Measurements from ENCODE around the gene KSR2. TPM values are rescaled to one million over a fixed set of nuclear protein-coding genes. Genes with fewer than 3 reads are reported as not detected.

Gene KSR2
- total RNA-seq, 1 donor from 2014 or later: under 0.01 TPM

DNA sequence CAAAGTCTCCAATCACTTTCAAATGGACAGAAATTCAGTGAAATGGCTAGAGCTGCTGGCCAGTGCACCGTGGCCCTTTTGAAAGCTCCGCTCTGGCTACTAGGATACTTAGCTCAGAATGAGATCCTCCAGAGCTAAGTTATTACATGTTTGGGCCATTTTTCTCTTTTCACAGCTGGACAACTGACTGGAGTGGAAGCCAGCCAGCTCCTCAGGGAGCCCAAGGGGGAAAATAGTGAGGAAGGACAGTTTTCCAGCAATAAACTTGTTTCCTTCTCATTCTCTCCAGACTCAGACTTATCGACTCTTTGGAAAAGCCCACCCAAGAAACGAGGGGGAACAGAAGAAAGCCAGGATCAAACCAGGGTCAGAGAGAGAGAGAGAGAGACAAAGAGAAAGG lies 266.0 kb downstream of the KSR2 start:
- Histone ChIP-seq H3K9ac (ENCODE audit: low read depth in 1 of 3, low read length in 3 of 3) (no peak overlapping the region), H3K4me1 (ENCODE audit: control insufficient read depth in 3 of 3, insufficient read depth in 3 of 3, low read length in 3 of 3) (no peaks in the 10 kb centered on the region), H3K9me3 (ENCODE audit: control insufficient read depth in 3 of 3, low read length in 3 of 3) (peaks cover 0 to 2% (median 0%) of the 10 kb centered on the region in 3 donors), H3K36me3 (ENCODE audit: control insufficient read depth in 3 of 3, insufficient read depth in 3 of 3, low read length in 3 of 3) (no peaks in the 10 kb centered on the region), H3K4me3 (ENCODE audit: low read length in 3 of 3) (no peak overlapping the region), H3K27ac (ENCODE audit: low read depth, low read length) (no peak overlapping the region), H3K27me3 (ENCODE audit: control insufficient read depth in 3 of 3, insufficient read depth in 3 of 3, low read length in 3 of 3) (no peaks in the 10 kb centered on the region)

DNA sequence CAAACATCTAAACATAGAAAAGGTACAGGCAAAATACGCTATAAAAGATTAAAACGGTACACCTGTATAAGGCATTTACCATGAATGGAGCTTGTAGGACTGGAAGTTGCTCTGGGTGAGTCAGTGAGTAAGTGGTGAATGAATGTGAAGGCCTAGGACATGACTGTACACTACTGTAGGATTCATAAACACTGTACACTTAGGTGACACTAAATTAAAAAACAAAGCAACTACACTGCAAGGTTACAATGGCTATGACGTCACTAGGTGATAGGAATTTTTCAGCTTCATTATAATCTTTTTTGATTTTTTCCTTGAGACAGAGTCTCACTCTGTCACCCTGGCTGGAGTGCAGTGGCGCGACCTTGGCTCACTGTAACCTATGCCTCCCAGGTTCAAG lies 269.2 kb downstream of the KSR2 start:
- no peaks in the 10 kb centered on the region for H3K36me3 ChIP-seq (ENCODE audit: control insufficient read depth in 3 of 3, insufficient read depth in 3 of 3, low read length in 3 of 3)
- H3K4me1 ChIP-seq (ENCODE audit: control insufficient read depth in 3 of 3, insufficient read depth in 3 of 3, low read length in 3 of 3): no peaks in the 10 kb centered on the region
- H3K27me3 ChIP-seq (ENCODE audit: control insufficient read depth in 3 of 3, insufficient read depth in 3 of 3, low read length in 3 of 3): no peaks in the 10 kb centered on the region
- H3K9me3 ChIP-seq (ENCODE audit: control insufficient read depth in 3 of 3, low read length in 3 of 3): peaks cover 0 to 2% (median 0%) of the 10 kb centered on the region in 3 donors
- no peak overlapping the region for H3K4me3 ChIP-seq (ENCODE audit: low read length in 3 of 3)
- H3K9ac ChIP-seq (ENCODE audit: low read depth in 1 of 3, low read length in 3 of 3): no peak overlapping the region
- no peak overlapping the region for H3K27ac ChIP-seq (ENCODE audit: low read depth, low read length)

DNA sequence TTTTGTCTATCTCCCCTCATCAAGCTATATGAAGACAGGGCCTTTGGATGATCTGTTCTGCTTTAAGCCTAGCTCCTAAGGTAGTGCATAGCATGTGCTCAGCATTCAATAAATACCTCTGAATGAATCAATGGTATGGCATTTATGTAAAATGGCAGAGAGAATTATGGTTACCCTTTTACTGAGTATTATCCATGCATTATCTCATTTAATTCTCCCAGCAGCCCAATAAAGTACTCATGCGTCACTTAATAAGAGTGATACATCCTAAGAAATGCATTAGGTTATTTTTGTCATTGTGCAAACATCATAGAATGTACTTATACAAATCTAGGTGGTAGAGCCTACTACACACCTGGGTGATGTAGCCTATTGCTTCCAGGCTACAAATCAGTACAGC lies 269.7 kb downstream of the KSR2 start:
- no peaks in the 10 kb centered on the region for H3K36me3 ChIP-seq (ENCODE audit: control insufficient read depth in 3 of 3, insufficient read depth in 3 of 3, low read length in 3 of 3)
- no peaks in the 10 kb centered on the region for H3K4me1 ChIP-seq (ENCODE audit: control insufficient read depth in 3 of 3, insufficient read depth in 3 of 3, low read length in 3 of 3)
- no peak overlapping the region for H3K27ac ChIP-seq (ENCODE audit: low read depth, low read length)
- H3K9ac ChIP-seq (ENCODE audit: low read depth in 1 of 3, low read length in 3 of 3): no peak overlapping the region
- H3K9me3 ChIP-seq (ENCODE audit: control insufficient read depth in 3 of 3, low read length in 3 of 3): peaks cover 0 to 2% (median 0%) of the 10 kb centered on the region in 3 donors
- no peak overlapping the region for H3K4me3 ChIP-seq (ENCODE audit: low read length in 3 of 3)
- no peaks in the 10 kb centered on the region for H3K27me3 ChIP-seq (ENCODE audit: control insufficient read depth in 3 of 3, insufficient read depth in 3 of 3, low read length in 3 of 3)

DNA sequence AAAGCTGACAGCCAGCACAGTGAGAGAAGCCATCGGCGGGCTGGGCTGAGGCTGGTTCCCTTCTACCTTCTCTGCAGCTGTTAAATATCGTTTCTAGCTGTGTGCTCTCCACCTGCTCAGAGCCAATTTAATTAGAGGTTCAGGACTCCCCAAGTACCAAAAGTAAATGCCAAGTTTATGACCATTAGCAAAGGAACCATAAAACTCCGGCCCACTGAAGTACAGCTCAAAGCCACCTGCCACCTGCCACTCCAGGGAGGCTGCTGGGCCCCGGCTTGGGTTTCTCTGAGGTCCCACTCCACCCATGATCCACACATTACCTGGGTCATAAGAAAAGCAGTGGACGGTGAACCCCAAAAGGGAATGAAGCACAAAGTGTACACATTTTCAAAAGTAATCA lies 272.8 kb downstream of the KSR2 start:
- no peak overlapping the region for H3K27ac ChIP-seq (ENCODE audit: low read depth, low read length)
- H3K4me1 ChIP-seq (ENCODE audit: control insufficient read depth in 3 of 3, insufficient read depth in 3 of 3, low read length in 3 of 3): no peaks in the 10 kb centered on the region
- no peak overlapping the region for H3K4me3 ChIP-seq (ENCODE audit: low read length in 3 of 3)
- H3K27me3 ChIP-seq (ENCODE audit: control insufficient read depth in 3 of 3, insufficient read depth in 3 of 3, low read length in 3 of 3): no peaks in the 10 kb centered on the region
- no peaks in the 10 kb centered on the region for H3K9me3 ChIP-seq (ENCODE audit: control insufficient read depth in 3 of 3, low read length in 3 of 3)
- H3K36me3 ChIP-seq (ENCODE audit: control insufficient read depth in 3 of 3, insufficient read depth in 3 of 3, low read length in 3 of 3): no peaks in the 10 kb centered on the region
- no peak overlapping the region for H3K9ac ChIP-seq (ENCODE audit: low read depth in 1 of 3, low read length in 3 of 3)

- H3K36me3 ChIP-seq (ENCODE audit: control insufficient read depth in 3 of 3, insufficient read depth in 3 of 3, low read length in 3 of 3): no peaks in the 10 kb centered on the region
- H3K4me1 ChIP-seq (ENCODE audit: control insufficient read depth in 3 of 3, insufficient read depth in 3 of 3, low read length in 3 of 3): peaks cover 0 to 3% (median 0%) of the 10 kb centered on the region in 3 donors
- no peak overlapping the region for H3K9ac ChIP-seq (ENCODE audit: low read depth in 1 of 3, low read length in 3 of 3)
- no peaks in the 10 kb centered on the region for H3K9me3 ChIP-seq (ENCODE audit: control insufficient read depth in 3 of 3, low read length in 3 of 3)
- no peak overlapping the region for H3K27ac ChIP-seq (ENCODE audit: low read depth, low read length)
- H3K27me3 ChIP-seq (ENCODE audit: control insufficient read depth in 3 of 3, insufficient read depth in 3 of 3, low read length in 3 of 3): peaks cover 0 to 3% (median 0%) of the 10 kb centered on the region in 3 donors
- H3K4me3 ChIP-seq (ENCODE audit: low read length in 3 of 3): no peak overlapping the region
Observed at GRCh38 chr12:117692512-117692911, 276.3 kb downstream of the KSR2 start.

GRCh38 chr12:117689857-117690256 lies 278.9 kb downstream of the KSR2 start:
- Histone ChIP-seq H3K27me3 (ENCODE audit: control insufficient read depth in 3 of 3, insufficient read depth in 3 of 3, low read length in 3 of 3) (peaks cover 0 to 11% (median 0%) of the 10 kb centered on the region in 3 donors), H3K9me3 (ENCODE audit: control insufficient read depth in 3 of 3, low read length in 3 of 3) (no peaks in the 10 kb centered on the region), H3K4me1 (ENCODE audit: control insufficient read depth in 3 of 3, insufficient read depth in 3 of 3, low read length in 3 of 3) (peaks cover 0 to 5% (median 0%) of the 10 kb centered on the region in 3 donors), H3K36me3 (ENCODE audit: control insufficient read depth in 3 of 3, insufficient read depth in 3 of 3, low read length in 3 of 3) (no peaks in the 10 kb centered on the region), H3K9ac (ENCODE audit: low read depth in 1 of 3, low read length in 3 of 3) (no peak overlapping the region), H3K27ac (ENCODE audit: low read depth, low read length) (no peak overlapping the region), H3K4me3 (ENCODE audit: low read length in 3 of 3) (no peak overlapping the region)

GRCh38 chr12:117688446-117688845 lies 280.3 kb downstream of the KSR2 start:
- H3K9me3 ChIP-seq (ENCODE audit: control insufficient read depth in 3 of 3, low read length in 3 of 3): no peaks in the 10 kb centered on the region
- H3K9ac ChIP-seq (ENCODE audit: low read depth in 1 of 3, low read length in 3 of 3): no peak overlapping the region
- no peaks in the 10 kb centered on the region for H3K36me3 ChIP-seq (ENCODE audit: control insufficient read depth in 3 of 3, insufficient read depth in 3 of 3, low read length in 3 of 3)
- H3K27ac ChIP-seq (ENCODE audit: low read depth, low read length): no peak overlapping the region
- peaks cover 0 to 5% (median 0%) of the 10 kb centered on the region in 3 donors for H3K4me1 ChIP-seq (ENCODE audit: control insufficient read depth in 3 of 3, insufficient read depth in 3 of 3, low read length in 3 of 3)
- H3K27me3 ChIP-seq (ENCODE audit: control insufficient read depth in 3 of 3, insufficient read depth in 3 of 3, low read length in 3 of 3): peaks cover 0 to 11% (median 0%) of the 10 kb centered on the region in 3 donors
- H3K4me3 ChIP-seq (ENCODE audit: low read length in 3 of 3): no peak overlapping the region

DNA sequence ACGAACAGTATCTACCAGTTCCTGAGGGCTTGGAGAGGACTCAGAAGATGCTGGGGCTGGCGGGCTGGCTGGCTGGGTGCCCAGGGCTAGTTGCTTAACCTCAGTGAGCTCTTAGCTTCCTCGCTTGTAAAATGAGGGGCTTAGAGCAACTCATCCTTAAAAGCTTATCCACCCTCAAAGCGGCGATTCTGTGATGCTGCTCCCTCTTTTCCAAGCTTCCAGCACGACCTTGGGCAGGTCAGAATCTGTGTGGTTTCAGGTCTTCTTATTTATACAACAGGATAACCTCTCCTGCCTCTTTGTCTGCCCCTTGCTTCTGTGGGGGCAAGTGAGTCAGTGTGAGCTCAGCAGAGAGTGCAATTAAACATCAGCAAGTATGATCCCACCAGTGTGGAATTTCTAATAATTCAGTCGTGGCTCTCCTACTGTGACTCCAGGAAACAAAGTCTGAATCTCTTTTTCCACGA lies 281.8 kb downstream of the KSR2 start:
- H3K9ac ChIP-seq (ENCODE audit: low read depth in 1 of 3, low read length in 3 of 3): peak overlapping the region in 1 of 3 donors; percentile 14
- H3K27ac ChIP-seq (ENCODE audit: low read depth, low read length): peak overlapping the region; percentile 36
- H3K4me3 ChIP-seq (ENCODE audit: low read length in 3 of 3): no peak overlapping the region
- H3K27me3 ChIP-seq (ENCODE audit: control insufficient read depth in 3 of 3, insufficient read depth in 3 of 3, low read length in 3 of 3): peaks cover 0 to 11% (median 3%) of the 10 kb centered on the region in 3 donors
- H3K36me3 ChIP-seq (ENCODE audit: control insufficient read depth in 3 of 3, insufficient read depth in 3 of 3, low read length in 3 of 3): no peaks in the 10 kb centered on the region
- peaks cover 0 to 5% (median 0%) of the 10 kb centered on the region in 3 donors for H3K4me1 ChIP-seq (ENCODE audit: control insufficient read depth in 3 of 3, insufficient read depth in 3 of 3, low read length in 3 of 3)
- H3K9me3 ChIP-seq (ENCODE audit: control insufficient read depth in 3 of 3, low read length in 3 of 3): no peaks in the 10 kb centered on the region

DNA sequence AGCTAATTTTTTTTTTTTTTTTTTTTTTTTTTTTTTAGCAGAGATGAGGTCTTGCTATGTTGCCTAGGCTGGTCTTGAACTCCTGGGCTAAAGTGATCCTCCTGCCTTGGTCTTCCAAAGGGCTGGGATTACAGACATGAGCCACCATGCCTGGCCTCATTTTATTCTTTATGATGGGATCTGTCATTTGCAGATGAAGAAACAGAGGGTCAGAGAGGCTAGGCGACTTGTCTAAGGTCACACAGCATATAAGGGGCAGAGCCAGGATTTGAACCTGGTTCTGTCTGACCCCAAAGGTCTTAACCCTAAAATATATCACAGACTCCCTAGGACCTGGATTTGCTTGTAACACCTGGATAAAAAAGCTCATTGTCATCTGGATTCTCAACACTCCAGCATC lies 282.6 kb downstream of the KSR2 start:
- H3K4me3 ChIP-seq (ENCODE audit: low read length in 3 of 3): no peak overlapping the region
- peaks cover 0 to 11% (median 3%) of the 10 kb centered on the region in 3 donors for H3K27me3 ChIP-seq (ENCODE audit: control insufficient read depth in 3 of 3, insufficient read depth in 3 of 3, low read length in 3 of 3)
- H3K9me3 ChIP-seq (ENCODE audit: control insufficient read depth in 3 of 3, low read length in 3 of 3): no peaks in the 10 kb centered on the region
- no peak overlapping the region for H3K9ac ChIP-seq (ENCODE audit: low read depth in 1 of 3, low read length in 3 of 3)
- H3K36me3 ChIP-seq (ENCODE audit: control insufficient read depth in 3 of 3, insufficient read depth in 3 of 3, low read length in 3 of 3): no peaks in the 10 kb centered on the region
- H3K27ac ChIP-seq (ENCODE audit: low read depth, low read length): peak overlapping the region; percentile 36
- H3K4me1 ChIP-seq (ENCODE audit: control insufficient read depth in 3 of 3, insufficient read depth in 3 of 3, low read length in 3 of 3): peaks cover 0 to 5% (median 0%) of the 10 kb centered on the region in 3 donors

DNA sequence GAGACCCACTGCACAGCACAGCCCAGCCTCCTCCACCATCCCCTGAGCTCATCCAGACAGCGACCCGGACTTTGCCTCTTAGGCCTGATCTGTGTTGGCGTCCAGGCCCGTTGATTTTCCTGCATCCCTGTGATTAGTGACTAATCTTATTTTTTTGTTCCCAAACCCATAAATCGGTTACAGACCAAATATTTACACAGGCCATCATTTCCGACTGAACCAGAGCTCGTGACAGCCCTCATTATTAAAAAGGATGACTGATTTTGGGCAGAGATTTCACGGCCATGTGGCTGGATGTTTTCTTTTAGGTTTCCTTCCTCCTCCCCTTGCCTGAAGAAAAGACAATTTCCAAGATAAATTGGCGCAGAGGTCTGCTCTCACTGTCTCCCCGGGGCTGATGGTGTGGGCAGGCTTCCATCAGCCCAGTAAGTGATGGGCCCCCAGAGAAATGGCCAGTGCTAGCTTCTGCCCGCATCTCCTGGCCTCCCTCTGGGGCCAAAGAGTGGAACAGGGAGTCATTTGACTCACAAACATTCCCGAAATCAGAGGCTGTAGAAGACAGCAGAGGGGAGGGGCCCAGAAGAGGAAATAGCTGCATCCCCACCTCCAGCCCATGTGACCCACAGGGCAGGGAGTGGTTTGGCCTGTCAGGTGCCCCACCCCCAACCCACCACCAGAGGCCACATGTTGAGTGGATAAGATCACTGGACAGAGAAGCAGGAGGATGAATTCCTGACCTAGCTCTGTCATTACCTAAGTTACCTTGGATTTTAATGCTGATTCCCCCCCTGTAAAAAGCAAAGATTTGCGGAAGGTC lies 283.5 kb downstream of the KSR2 start:
- Histone ChIP-seq H3K4me3 (ENCODE audit: low read length in 3 of 3) (no peak overlapping the region), H3K9ac (ENCODE audit: low read depth in 1 of 3, low read length in 3 of 3) (no peak overlapping the region), H3K27me3 (ENCODE audit: control insufficient read depth in 3 of 3, insufficient read depth in 3 of 3, low read length in 3 of 3) (peaks cover 0 to 11% (median 3%) of the 10 kb centered on the region in 3 donors), H3K27ac (ENCODE audit: low read depth, low read length) (peak overlapping the region; percentile 47), H3K9me3 (ENCODE audit: control insufficient read depth in 3 of 3, low read length in 3 of 3) (no peaks in the 10 kb centered on the region), H3K36me3 (ENCODE audit: control insufficient read depth in 3 of 3, insufficient read depth in 3 of 3, low read length in 3 of 3) (no peaks in the 10 kb centered on the region), H3K4me1 (ENCODE audit: control insufficient read depth in 3 of 3, insufficient read depth in 3 of 3, low read length in 3 of 3) (peaks cover 0 to 5% (median 0%) of the 10 kb centered on the region in 3 donors)

All from skeletal muscle tissue (tissue), 4 donors.